Mucosa of stomach (tissue), 1 donor: ENCODE results near the gene GXYLT1.
"Not testable (repeated sequence)": the region's sequence is repeated elsewhere in the genome, so short reads cannot be mapped to it uniquely, and the experiment has no call there.

Experiments used
- H3K27me3 ChIP-seq: one replicate; pipeline ENCODE4 v1.7.0; 2013; ENCODE audit warnings: mild to moderate bottlenecking, low read length; ENCODE audit not compliant: control insufficient read depth, insufficient read depth
- H3K36me3 ChIP-seq: one replicate; pipeline ENCODE4 v1.7.0; 2013; ENCODE audit warnings: low read length; ENCODE audit not compliant: control insufficient read depth, insufficient read depth
- H3K4me1 ChIP-seq: one replicate; pipeline ENCODE4 v1.7.0; 2013; ENCODE audit warnings: mild to moderate bottlenecking, low read length; ENCODE audit not compliant: control insufficient read depth, insufficient read depth
- H3K4me3 ChIP-seq: one replicate; pipeline ENCODE4 v1.7.0; 2013; ENCODE audit warnings: low read length
- H3K9ac ChIP-seq: one replicate; pipeline ENCODE4 v1.7.0; 2013; ENCODE audit warnings: mild to moderate bottlenecking, low read length, moderate library complexity
- H3K9me3 ChIP-seq: one replicate; pipeline ENCODE4 v1.7.0; 2013; ENCODE audit warnings: mild to moderate bottlenecking, low read length, moderate library complexity; ENCODE audit not compliant: control insufficient read depth
- donor health status: Pancreatic carcinoma.

GXYLT1 gene

GRCh38 chr12:42085594-42085993, 59.1 kb downstream of the GXYLT1 start:
- H3K36me3 ChIP-seq: no peaks in the 10 kb centered on the region
- no peaks in the 10 kb centered on the region for H3K4me1 ChIP-seq
- no peak overlapping the region for H3K4me3 ChIP-seq
- H3K27me3 ChIP-seq: no peaks in the 10 kb centered on the region
- no peaks in the 10 kb centered on the region for H3K9me3 ChIP-seq
- no peak overlapping the region for H3K9ac ChIP-seq

DNA sequence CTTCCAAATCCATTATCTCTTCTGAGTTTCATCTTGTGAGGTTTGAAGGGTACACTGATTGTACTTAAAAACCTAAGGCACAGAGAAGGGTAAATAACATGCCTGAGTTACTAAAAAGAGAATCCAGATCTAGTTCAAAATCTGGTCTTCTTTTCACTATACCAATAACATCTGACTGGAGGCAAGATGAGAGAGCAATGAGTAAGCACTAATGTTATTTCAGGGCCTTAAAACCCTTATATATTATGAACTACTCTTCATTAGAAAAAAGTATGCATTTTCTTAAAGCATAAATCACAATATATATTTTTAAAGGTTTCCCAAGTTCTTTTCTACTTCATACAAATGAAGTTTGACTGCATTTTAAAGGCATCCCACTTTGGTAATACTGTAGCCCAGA, 60.2 kb downstream of the GXYLT1 start:
- Histone ChIP-seq H3K27me3 (no peaks in the 10 kb centered on the region), H3K36me3 (no peaks in the 10 kb centered on the region)

GRCh38 chr12:42076976-42077375, 67.7 kb downstream of the GXYLT1 start:
- Histone ChIP-seq H3K9me3 (no peaks in the 10 kb centered on the region), H3K27me3 (no peaks in the 10 kb centered on the region), H3K36me3 (no peaks in the 10 kb centered on the region), H3K9ac (no peak overlapping the region), H3K4me1 (no peaks in the 10 kb centered on the region), H3K4me3 (no peak overlapping the region)

More for the DNA sequence above, 60.2 kb downstream of the GXYLT1 start:
- Histone ChIP-seq H3K4me3 (no peak overlapping the region), H3K9me3 (no peaks in the 10 kb centered on the region), H3K4me1 (no peaks in the 10 kb centered on the region), H3K9ac (no peak overlapping the region)

DNA sequence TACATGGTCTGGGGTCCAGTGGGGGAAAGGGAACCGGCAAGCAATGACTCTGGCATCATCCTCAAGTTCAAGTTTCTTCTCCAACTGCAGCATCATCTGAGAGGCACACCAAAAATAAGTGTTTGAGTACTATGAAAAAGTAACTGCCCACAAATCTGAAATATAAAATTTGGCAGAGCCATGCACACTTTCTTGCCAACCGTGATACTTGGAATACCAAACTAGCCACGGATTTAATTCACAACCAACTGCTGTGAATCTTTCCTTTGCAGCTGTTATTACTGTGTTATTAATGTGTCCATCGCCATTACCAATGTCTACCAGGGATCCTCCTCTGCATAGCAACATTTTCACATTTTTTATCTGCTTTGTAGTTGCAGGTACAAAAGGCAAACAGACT, 74.6 kb downstream of the GXYLT1 start:
- H3K27me3 ChIP-seq: no peaks in the 10 kb centered on the region
- H3K9ac ChIP-seq: no peak overlapping the region

DNA sequence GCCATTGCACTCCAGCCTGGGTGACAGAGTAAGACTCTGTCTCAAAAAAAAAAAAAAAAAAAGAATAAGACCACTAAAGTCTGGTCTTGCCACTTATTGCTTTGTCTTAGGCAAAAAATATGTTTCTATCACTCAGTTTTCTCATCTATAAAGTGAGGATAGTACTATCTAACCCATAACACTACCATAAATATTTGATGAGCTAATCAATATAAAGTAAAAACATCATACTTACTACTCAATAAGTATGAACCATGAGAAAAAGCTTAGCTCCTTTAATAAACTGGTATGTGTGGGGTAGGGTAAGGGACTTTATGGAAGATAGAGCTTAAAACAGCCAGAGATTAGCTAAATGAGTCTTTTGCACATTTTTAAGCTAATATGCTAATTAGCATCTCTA, 85.5 kb downstream of the GXYLT1 start:
- Histone ChIP-seq H3K36me3 (no peaks in the 10 kb centered on the region), H3K4me3 (no peak overlapping the region), H3K9ac (no peak overlapping the region), H3K27me3 (no peaks in the 10 kb centered on the region), H3K4me1 (no peaks in the 10 kb centered on the region), H3K9me3 (no peaks in the 10 kb centered on the region)

More for the DNA sequence above, 74.6 kb downstream of the GXYLT1 start:
- Histone ChIP-seq H3K4me1 (no peaks in the 10 kb centered on the region), H3K36me3 (no peaks in the 10 kb centered on the region), H3K4me3 (no peak overlapping the region), H3K9me3 (no peaks in the 10 kb centered on the region)

DNA sequence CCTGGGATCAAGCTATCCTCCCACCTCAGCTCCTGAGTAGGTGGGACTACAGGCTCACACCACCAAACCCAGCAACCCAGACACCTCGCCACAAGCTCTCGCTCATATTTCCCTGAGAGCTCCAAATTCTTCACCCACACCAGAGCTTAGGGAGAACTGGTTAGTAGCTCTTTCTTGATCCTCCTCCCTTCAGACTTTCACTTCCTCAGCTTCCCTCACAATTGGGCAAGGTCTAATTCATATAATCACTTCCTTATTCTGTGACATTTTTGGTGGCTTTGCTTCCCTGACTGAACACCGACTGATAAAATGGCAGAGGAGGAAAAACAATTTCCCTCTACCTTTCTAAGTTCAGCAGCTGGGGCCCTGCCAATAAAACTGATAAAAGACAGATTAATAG, 88.5 kb downstream of the GXYLT1 start:
- Histone ChIP-seq H3K4me1 (no peaks in the 10 kb centered on the region), H3K9me3 (no peaks in the 10 kb centered on the region), H3K36me3 (no peaks in the 10 kb centered on the region), H3K4me3 (no peak overlapping the region), H3K9ac (no peak overlapping the region), H3K27me3 (no peaks in the 10 kb centered on the region)

GRCh38 chr12:42053456-42053855, 91.2 kb downstream of the GXYLT1 start:
- Histone ChIP-seq H3K9me3 (no peaks in the 10 kb centered on the region), H3K4me3 (no peak overlapping the region), H3K9ac (no peak overlapping the region), H3K36me3 (no peaks in the 10 kb centered on the region), H3K27me3 (no peaks in the 10 kb centered on the region), H3K4me1 (no peaks in the 10 kb centered on the region)

DNA sequence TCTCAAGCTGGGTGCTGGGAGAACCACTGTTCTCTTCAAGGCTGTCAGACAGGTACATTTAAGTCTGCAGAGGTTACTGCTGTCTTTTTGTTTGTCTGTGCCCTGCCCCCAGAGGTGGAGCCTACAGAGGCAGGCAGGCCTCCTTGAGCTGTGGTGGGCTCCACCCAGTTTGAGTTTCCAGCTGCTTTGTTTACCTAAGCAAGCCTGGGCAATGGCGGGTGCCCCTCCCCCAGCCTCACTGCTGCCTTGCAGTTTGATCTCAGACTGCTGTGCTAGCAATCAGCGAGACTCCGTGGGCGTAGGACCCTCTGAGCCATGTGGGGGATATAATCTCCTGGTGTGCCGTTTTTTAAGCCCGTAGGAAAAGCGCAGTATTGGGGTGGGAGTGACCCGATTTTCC, 95.7 kb downstream of the GXYLT1 start:
- H3K4me3 ChIP-seq, H3K9ac ChIP-seq, H3K9me3 ChIP-seq, H3K36me3 ChIP-seq, H3K4me1 ChIP-seq, H3K27me3 ChIP-seq: not testable (repeated sequence)

GRCh38 chr12:42039577-42039976, 105.1 kb downstream of the GXYLT1 start:
- Histone ChIP-seq H3K4me3 (no peak overlapping the region), H3K9ac (no peak overlapping the region), H3K9me3 (no peaks in the 10 kb centered on the region), H3K36me3 (no peaks in the 10 kb centered on the region), H3K4me1 (no peaks in the 10 kb centered on the region), H3K27me3 (no peaks in the 10 kb centered on the region)

GRCh38 chr12:42039176-42039575, 105.5 kb downstream of the GXYLT1 start:
- Histone ChIP-seq H3K4me3 (no peak overlapping the region), H3K9me3 (no peaks in the 10 kb centered on the region), H3K36me3 (no peaks in the 10 kb centered on the region), H3K27me3 (no peaks in the 10 kb centered on the region), H3K4me1 (no peaks in the 10 kb centered on the region), H3K9ac (no peak overlapping the region)

GRCh38 chr12:42031847-42032564, 112.7 kb downstream of the GXYLT1 start:
- no peaks in the 10 kb centered on the region for H3K9me3 ChIP-seq
- no peaks in the 10 kb centered on the region for H3K27me3 ChIP-seq
- no peak overlapping the region for H3K9ac ChIP-seq
- H3K4me1 ChIP-seq: no peaks in the 10 kb centered on the region
- no peak overlapping the region for H3K4me3 ChIP-seq
- no peaks in the 10 kb centered on the region for H3K36me3 ChIP-seq
